IPS-18c (cell line): ENCODE results near the gene RGMB.
"Not testable (repeated sequence)": the region's sequence is repeated elsewhere in the genome, so short reads cannot be mapped to it uniquely, and the experiment has no call there.

Source experiments
- H3K4me3 ChIP-seq: 2 replicates; pipeline ENCODE4 v1.7.0; 2013; ENCODE audit warnings: low read depth, mild to moderate bottlenecking, low read length, moderate library complexity; ENCODE audit not compliant: insufficient read depth
- H3K9me3 ChIP-seq: one replicate; pipeline ENCODE4 v1.6.1; 2013; ENCODE audit warnings: mild to moderate bottlenecking, low read length, moderate library complexity; ENCODE audit not compliant: control insufficient read depth, insufficient read depth

RGMB gene

GRCh38 chr5:98773464-98774191 lies at the start of gene RGMB:
Gene RGMB (plus strand): TSS chr5:98773663. CDS start chr5:98774071, 408 bp downstream.
- Histone ChIP-seq H3K9me3 (peaks cover 3% of the 10 kb centered on the region), H3K4me3 (peak within 1 kb of the TSS; percentile 90)

GRCh38 chr5:98726258-98726657 lies 47.2 kb upstream of the RGMB start:
- no peak overlapping the region for H3K4me3 ChIP-seq

GRCh38 chr5:98727686-98728085 lies 45.8 kb upstream of the RGMB start:
- no peak overlapping the region for H3K4me3 ChIP-seq
- H3K9me3 ChIP-seq = no peaks in the 10 kb centered on the region

More at GRCh38 chr5:98726258-98726657, 47.2 kb upstream of the RGMB start:
- no peaks in the 10 kb centered on the region for H3K9me3 ChIP-seq

GRCh38 chr5:98734646-98735045 lies 38.8 kb upstream of the RGMB start:
- Histone ChIP-seq H3K9me3 (peaks cover 2% of the 10 kb centered on the region), H3K4me3 (no peak overlapping the region)

- H3K4me3 ChIP-seq = no peak overlapping the region
- H3K9me3 ChIP-seq = peaks cover 2% of the 10 kb centered on the region
These were observed 37.5 kb upstream of the RGMB start for GRCh38 chr5:98735806-98736507.

- Histone ChIP-seq H3K9me3 (peaks cover 2% of the 10 kb centered on the region), H3K4me3 (no peak overlapping the region)
These were observed 36.7 kb upstream of the RGMB start for GRCh38 chr5:98736753-98737152.

- H3K9me3 ChIP-seq, H3K4me3 ChIP-seq: not testable (repeated sequence)
These were observed 36.0 kb upstream of the RGMB start for GRCh38 chr5:98737441-98737840.

- H3K4me3 ChIP-seq, H3K9me3 ChIP-seq: not testable (repeated sequence)
These were observed 34.8 kb upstream of the RGMB start for GRCh38 chr5:98738481-98739149.

- Histone ChIP-seq H3K9me3 (peaks cover 2% of the 10 kb centered on the region), H3K4me3 (no peak overlapping the region)
These were observed 31.5 kb upstream of the RGMB start for GRCh38 chr5:98741926-98742325.

- H3K9me3 ChIP-seq = peaks cover 2% of the 10 kb centered on the region
These were observed 30.9 kb upstream of the RGMB start for GRCh38 chr5:98742396-98743073.

GRCh38 chr5:98748259-98748658 lies 25.2 kb upstream of the RGMB start:
- H3K4me3 ChIP-seq, H3K9me3 ChIP-seq: not testable (repeated sequence)

More at GRCh38 chr5:98742396-98743073, 30.9 kb upstream of the RGMB start:
- no peak overlapping the region for H3K4me3 ChIP-seq

- Histone ChIP-seq H3K4me3 (no peak overlapping the region), H3K9me3 (no peaks in the 10 kb centered on the region)
These were observed 24.4 kb upstream of the RGMB start for GRCh38 chr5:98749046-98749445.

GRCh38 chr5:98750693-98751092 lies 22.8 kb upstream of the RGMB start:
- no peak overlapping the region for H3K4me3 ChIP-seq
- no peaks in the 10 kb centered on the region for H3K9me3 ChIP-seq

- H3K9me3 ChIP-seq, H3K4me3 ChIP-seq: not testable (repeated sequence)
These were observed 21.1 kb upstream of the RGMB start for GRCh38 chr5:98752331-98752730.

- not testable (repeated sequence) for H3K9me3 ChIP-seq, H3K4me3 ChIP-seq
These were observed 20.7 kb upstream of the RGMB start for GRCh38 chr5:98752801-98753200.

- H3K4me3 ChIP-seq = no peak overlapping the region
- no peaks in the 10 kb centered on the region for H3K9me3 ChIP-seq
These were observed 20.0 kb upstream of the RGMB start for GRCh38 chr5:98753507-98753906.

GRCh38 chr5:98755406-98755805 lies 18.1 kb upstream of the RGMB start:
- no peaks in the 10 kb centered on the region for H3K9me3 ChIP-seq
- no peak overlapping the region for H3K4me3 ChIP-seq
